Ovary (tissue), 9 donors: ENCODE measurements around the gene BCOR. TPM values are rescaled to one million over a fixed set of nuclear protein-coding genes. Genes with fewer than 3 reads are reported as not detected.

Source experiments
- DNase-seq, 5 donors: peaks; one replicate each; pipeline ENCODE4 v3.0.0-alpha.2; 2019 to 2020
- H3K27ac ChIP-seq, 2 donors: fragments of 200-600 bp; one replicate each; pipeline versions ENCODE4 v1.5.1 to v1.8.0; 2019 to 2022
- H3K27me3 ChIP-seq: fragments of 200-600 bp; one replicate; pipeline ENCODE4 v1.8.0; 2022
- H3K36me3 ChIP-seq: fragments of 200-600 bp; sonication (generic); one replicate; pipeline ENCODE4 v1.5.1; 2019
- H3K4me1 ChIP-seq: one replicate; pipeline ENCODE4 v1.8.1; 2013; ENCODE audit warnings: mild to moderate bottlenecking, moderate library complexity; ENCODE audit not compliant: insufficient read depth
- H3K4me3 ChIP-seq: fragments of 200-600 bp; sonication (generic); one replicate; pipeline ENCODE4 v1.5.1; 2017
- H3K9me3 ChIP-seq, 2 donors: fragments of 200-600 bp in 1 of 2; sonication (generic) in 1 of 2; one replicate each; pipeline versions ENCODE4 v1.5.1 to v1.8.1; 2013 to 2019; ENCODE audit warnings: mild to moderate bottlenecking in 1 of 2, moderate library complexity in 1 of 2
- CTCF ChIP-seq, 3 donors: fragments of 450-650 bp in 2 of 3; fragments of 200-600 bp in 1 of 3; IDR thresholded peaks; one replicate each; pipeline versions ENCODE4 v1.5.1 to v1.8.0; 2016 to 2022; ENCODE audit warnings: antibody characterized with exemption in 3 of 3, mild to moderate bottlenecking in 1 of 3
- EP300 ChIP-seq: sonication (generic); formaldehyde crosslinking; IDR thresholded peaks from one replicate; pipeline ENCODE4 v1.6.1; 2017; ENCODE audit warnings: antibody characterized with exemption
- POLR2A ChIP-seq: fragments of 450-650 bp; IDR thresholded peaks from one replicate; pipeline ENCODE4 v1.6.1; 2017; ENCODE audit warnings: antibody characterized with exemption, mild to moderate bottlenecking, moderate library complexity
- WGBS, 3 donors: extraction: QIAGEN DNeasy Blood & Tissue Kit in 1 of 3; methylation state at CpG; one replicate each; pipeline versions ENCODE4 v1.1.5 to v1.1.7; 2013 to 2017; 5-methylcytosine and 5-hydroxymethylcytosine counted together
- intact Hi-C, 4 donors: fragments of 100-400 bp; cut with DNase I; formaldehyde crosslinking; loops; one replicate each; pipeline versions ENCODE4 v1.11.0 to v1.15.1; 2022 to 2023
- polyA plus RNA-seq, 2 donors: library from polyadenylated mRNA; stranded (reverse); fragments of 200-250 nt in 1 of 2; fragments of 350-450 nt in 1 of 2; fragmentation: Illumina TruSeq in 1 of 2; extraction: RNeasy Lipid Tissue Mini Kit (QIAGEN cat#74804) in 1 of 2; gene quantifications; one replicate each; pipeline ENCODE4 v1.2.3, GENCODE V29; 2013 to 2014
- total RNA-seq, 7 donors: library from RNA; depleted of rRNA in 2 of 7; stranded (reverse); fragments of >200 nt in 2 of 7; fragmentation: NEBNext Ultra II Directional in 3 of 7; extraction: Animal tissue kit (Norgen Biotek cat#: 25700) in 3 of 7; gene quantifications; one replicate each; pipeline versions ENCODE4 v1.1.0 to v1.2.4, GENCODE V29; 2016 to 2023
- donor health status: DM: no; HTN: no; CAD: no; lungs with moderate emphysema.
- donor health status: DM: no; HTN: no; CAD: no.
- donor health status: Bipolar disorder and iron deficiency.
- donor health status: DM: yes; HTN: yes; CAD: no.
- donor health status: DM: no; HTN: no; CAD: no.
- donor health status: DM: yes; HTN: yes; CAD: no.

BCOR gene
- total and polyA plus RNA-seq, 9 donors: 17.7 to 57.2 (median 42.3) TPM

GRCh38 chrX:40101430-40101802 lies 3.7 kb upstream of the BCOR start:
- DNase-seq: no peak
- Histone ChIP-seq H3K27me3 (no peaks in the 10 kb centered on the region), H3K9me3 (no peaks in the 10 kb centered on the region), H3K4me3 (no peak overlapping the region), H3K27ac (no peak overlapping the region), H3K4me1 (peaks cover 2% of the 10 kb centered on the region), H3K36me3 (no peaks in the 10 kb centered on the region)
- 45 to 62% (median 58%) methylated on average over 9 of the region's 9 CpGs for WGBS, 3 donors
- TF ChIP-seq CTCF (IDR thresholded peaks at IDR 0.05): no peak
- no peak for TF ChIP-seq EP300
- TF ChIP-seq POLR2A: no peak
- intact Hi-C loops: loop anchor here in 2 of 4 donors (5.0 to 10.0 kb wide), 2 partner anchors 66 to 163 kb away; no protein-coding TSS in a partner anchor

- H3K4me1 ChIP-seq: peaks cover 2% of the 10 kb centered on the region
- DNase-seq: no peak
- no peaks in the 10 kb centered on the region for H3K36me3 ChIP-seq
- TF ChIP-seq EP300 (no peak), CTCF (IDR thresholded peaks at IDR 0.05) (no peak), POLR2A (no peak)
- H3K4me3 ChIP-seq: no peak overlapping the region
- 37 to 46% (median 46%) methylated on average over 31 of the region's 31 CpGs for WGBS, 3 donors
- intact Hi-C loops: loop anchor here in 2 of 4 donors (5.0 to 10.0 kb wide), 2 partner anchors 67 to 164 kb away; no protein-coding TSS in a partner anchor
- H3K27ac ChIP-seq: no peak overlapping the region
- no peaks in the 10 kb centered on the region for H3K9me3 ChIP-seq
- H3K27me3 ChIP-seq: no peaks in the 10 kb centered on the region
These were observed 3.0 kb upstream of the BCOR start for GRCh38 chrX:40100537-40101429.

GRCh38 chrX:40100141-40100536 lies 2.4 kb upstream of the BCOR start:
- Histone ChIP-seq H3K36me3 (no peaks in the 10 kb centered on the region), H3K9me3 (no peaks in the 10 kb centered on the region), H3K27me3 (no peaks in the 10 kb centered on the region), H3K4me1 (peaks cover 2% of the 10 kb centered on the region), H3K4me3 (no peak overlapping the region), H3K27ac (no peak overlapping the region)
- TF ChIP-seq CTCF (IDR thresholded peaks at IDR 0.05) (no peak), POLR2A (no peak), EP300 (no peak)
- 10 to 27% (median 13%) methylated on average over 18 to 21 of the region's 21 CpGs for WGBS, 3 donors
- intact Hi-C loops: loop anchor here in 2 of 4 donors (5.0 to 10.0 kb wide), 2 partner anchors 67 to 165 kb away; no protein-coding TSS in a partner anchor
- peak in 4 of 5 donors; percentile 30 to 70 (median 58) for DNase-seq

GRCh38 chrX:40099055-40099958 lies 1.5 kb upstream of the BCOR start:
- Histone ChIP-seq H3K9me3 (no peaks in the 10 kb centered on the region), H3K36me3 (no peaks in the 10 kb centered on the region), H3K4me1 (peaks cover 2% of the 10 kb centered on the region), H3K4me3 (peak overlapping the region; percentile 52), H3K27me3 (no peaks in the 10 kb centered on the region), H3K27ac (peak overlapping the region in 1 of 2 donors; percentile 86)
- TF ChIP-seq POLR2A: no peak
- no peak for TF ChIP-seq CTCF (IDR thresholded peaks at IDR 0.05)
- TF ChIP-seq EP300: no peak
- intact Hi-C loops: loop anchor here in 2 of 4 donors (5.0 kb wide), 2 partner anchors 68 to 87 kb away; no protein-coding TSS in a partner anchor
- peak in 4 of 5 donors; percentile 38 to 60 (median 58) for DNase-seq
- WGBS, 3 donors: 7 to 15% (median 8%) methylated on average over 47 to 49 of the region's 49 CpGs
